DMS 273 (cell line): ENCODE results near the gene CENPO.
"Not testable (repeated sequence)": the region's sequence is repeated elsewhere in the genome, so short reads cannot be mapped to it uniquely, and the experiment has no call there.

Experiments
- DNase-seq: peaks from one replicate; lab custom pipeline; 2025; ENCODE audit not compliant: unreplicated experiment; lab: John Stamatoyannopoulos, UW

CENPO gene

DNA sequence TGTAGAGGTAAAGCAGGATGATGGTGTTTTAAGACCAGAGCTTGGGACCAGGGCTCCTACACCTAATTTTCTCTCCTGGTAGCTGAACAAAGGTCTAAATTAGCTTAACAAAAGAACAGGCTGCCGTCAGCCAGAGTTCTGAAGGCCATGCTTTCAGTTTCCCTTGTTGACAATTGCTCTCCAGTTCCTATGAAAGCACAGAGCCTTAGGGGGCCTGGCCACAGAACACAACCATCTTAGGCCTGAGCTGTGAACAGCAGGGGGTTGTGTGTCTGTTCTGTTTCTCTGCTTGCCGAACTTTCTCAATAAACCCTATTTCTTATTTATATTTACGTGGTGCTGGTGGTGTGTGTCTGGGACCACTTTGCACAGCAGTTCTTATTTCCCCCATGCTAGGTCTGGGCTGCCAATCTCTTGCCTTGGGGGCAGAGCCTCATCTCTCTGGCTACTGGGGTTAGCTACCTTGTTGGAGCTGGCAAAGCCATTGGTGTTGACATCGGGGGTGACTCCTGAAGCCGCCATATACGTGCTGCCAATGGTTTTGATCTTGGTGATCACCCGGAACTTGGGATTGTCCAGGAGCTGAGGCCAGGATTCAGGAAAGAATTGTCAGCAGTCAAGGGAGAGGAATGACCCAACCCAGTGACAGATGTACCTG lies 29.0 kb downstream of the CENPO start:
- no peak for DNase-seq

DNA sequence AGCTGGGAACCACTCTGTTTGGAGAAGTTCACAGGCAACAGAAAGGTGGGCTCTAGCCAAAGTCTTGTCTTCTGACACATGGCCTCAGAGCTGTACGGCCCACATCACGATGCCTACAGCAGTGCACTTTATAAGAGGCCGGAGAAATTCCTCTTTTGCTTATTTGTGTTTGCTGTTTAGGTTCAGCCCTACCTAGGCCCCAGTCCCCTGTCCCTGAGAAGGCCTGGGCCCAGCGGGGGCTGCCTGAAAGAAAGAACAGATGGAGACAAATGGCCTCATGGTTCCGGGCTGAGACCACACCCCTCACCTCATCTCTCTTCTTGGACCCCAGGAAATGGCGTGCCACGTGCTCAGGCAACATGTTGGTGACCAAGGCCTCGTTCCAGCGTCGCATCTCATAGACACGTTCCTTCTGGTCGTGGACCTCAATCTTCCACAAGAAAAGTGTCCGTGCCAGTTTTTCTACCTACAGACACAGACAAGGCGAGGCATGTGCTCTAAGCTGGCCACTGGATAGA lies 30.9 kb downstream of the CENPO start:
- no peak for DNase-seq

DNA sequence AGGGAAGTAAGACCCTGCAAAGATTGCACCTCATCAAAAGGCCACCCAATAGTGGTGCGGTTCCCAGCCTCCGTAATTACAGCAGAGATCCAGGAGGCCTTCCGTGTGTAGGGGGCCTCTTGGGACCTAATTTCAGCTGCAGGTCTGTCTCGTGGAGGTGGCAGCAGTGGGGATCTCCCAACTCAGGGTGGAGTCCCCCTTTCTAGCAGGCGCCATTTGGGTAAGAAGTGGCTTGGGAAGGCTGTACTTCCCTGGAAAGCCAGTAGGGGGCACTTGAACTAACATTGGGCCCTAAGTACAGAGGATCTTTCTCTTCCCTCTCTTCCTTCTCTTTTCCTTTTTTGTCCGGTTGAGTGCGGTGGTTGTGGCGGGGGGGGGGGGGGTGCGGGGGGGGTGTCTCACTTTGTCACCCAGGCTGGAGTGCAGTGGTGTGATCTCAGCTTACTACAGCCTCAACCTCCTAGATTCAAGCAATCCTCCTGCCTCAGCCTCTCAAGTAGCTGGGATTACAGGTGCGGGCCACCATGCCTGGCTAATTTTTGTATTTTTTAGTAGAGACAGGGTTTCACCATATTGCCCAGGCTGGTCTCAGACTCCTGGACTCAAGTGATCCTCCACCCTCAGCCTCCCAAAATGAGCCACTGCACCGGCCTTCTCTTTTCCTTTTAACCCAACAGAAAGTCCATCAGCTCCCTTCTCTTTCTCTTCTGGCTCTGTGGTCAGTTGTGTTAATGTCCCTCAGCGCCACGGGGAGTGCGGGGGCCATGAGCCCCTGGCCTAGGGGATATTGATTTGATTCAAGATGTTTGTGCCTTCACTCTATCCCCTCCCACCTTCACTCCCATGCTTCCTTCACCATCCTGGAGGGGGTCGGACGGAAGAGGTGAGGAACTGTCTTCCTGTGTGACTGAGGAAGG lies 32.0 kb downstream of the CENPO start:
- DNase-seq = peak; percentile 31

DNA sequence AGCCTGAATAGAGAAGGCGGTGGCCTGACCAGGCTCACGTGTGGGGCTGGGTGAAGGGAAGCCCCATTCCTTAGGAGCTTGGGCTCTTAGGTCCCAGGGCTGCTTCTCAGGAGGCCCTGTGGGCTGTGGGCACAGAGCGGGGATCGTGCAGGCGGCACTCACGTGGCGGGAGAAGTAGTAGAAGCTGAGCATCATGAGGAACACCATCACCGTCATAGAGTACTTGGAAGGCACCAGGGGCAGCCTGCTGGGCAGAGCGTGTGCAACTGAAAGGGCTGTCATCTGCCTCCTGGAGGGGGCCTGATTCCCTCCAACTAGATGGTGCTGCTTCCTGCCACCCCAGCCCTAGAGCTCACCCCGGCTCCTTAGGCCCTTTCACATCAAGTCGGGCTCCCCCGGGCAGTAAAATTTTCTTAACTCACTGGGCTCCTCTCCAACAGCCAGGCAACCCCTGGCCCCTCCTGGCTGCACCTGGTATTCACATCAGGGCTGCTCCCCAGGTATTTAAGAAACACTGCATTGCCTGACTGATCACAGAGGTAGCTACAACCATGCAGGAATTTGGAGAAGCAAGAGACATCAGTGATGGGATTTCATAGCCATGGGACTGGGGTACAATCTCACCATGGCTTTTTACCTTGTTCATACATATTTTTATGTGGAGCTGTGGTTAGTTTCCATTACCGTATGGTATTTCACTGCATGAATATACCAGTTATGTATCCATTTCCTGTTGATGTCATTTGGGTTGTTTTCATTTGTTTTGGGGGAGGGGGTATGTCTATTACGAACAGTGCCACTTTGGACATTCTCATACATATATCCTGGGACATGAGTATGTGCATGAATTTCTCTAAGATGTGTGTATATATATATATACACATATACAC lies 32.9 kb downstream of the CENPO start:
- DNase-seq = no peak

DNA sequence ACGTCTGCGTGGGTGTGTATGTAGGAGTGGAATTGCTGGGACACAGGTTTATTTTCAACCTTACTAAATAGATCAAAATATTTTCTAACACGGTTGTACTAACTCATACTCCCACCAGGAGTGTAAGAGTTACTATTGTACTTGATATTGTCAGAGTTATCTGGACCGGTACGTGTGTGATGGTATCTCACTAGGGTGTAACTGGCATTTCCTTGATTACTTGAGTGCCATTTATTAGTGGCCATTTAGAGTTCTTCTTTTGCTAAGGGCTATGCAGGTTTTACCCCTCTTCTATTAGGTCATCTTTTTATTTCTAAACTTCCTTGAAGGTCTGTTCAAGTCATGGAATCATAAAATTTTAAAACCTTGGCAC lies 33.5 kb downstream of the CENPO start:
- DNase-seq = no peak

DNA sequence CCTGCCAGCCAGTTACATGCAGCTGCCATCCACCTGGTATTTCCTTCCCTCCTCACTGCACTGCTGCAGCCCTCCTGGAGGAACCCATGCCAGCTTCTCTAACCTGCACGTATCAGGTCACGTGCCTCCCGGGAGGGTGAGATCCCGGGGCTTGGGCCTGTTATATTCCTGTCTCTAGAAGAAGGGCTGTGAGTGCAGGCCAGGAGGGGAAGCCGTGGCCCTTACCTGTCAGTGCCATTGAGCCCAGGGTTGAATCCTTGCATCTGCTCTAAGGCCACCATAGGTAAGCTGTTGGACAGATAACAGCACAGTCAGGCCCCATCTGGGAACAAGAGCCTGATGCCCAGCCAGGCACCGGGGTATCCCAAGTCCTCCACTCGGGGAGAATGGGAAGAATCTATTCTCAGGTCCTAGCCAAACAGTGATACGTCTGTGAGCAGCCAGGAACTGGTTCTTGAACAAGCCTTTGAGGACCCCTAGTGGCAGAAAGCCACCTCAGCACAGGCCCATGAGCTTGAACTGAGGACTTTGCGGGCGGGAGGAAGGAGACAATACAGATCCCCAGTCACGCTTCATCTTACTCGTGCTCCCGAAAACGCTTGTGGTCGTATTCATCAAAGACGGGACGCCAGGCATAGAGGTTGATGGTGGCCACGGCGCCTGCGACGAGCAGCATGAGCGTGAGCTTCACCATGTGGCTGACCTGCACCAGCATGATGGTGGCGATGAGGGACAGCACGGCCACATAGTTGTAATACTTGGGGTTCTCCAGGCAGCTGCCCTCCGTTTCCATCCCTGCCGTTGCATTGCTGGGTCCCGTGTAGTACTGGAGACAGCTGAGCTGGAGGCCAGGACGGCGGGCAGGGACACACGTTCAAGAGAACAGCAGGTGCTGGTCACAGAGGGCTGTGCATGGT lies 34.4 kb downstream of the CENPO start:
- DNase-seq = peak; percentile 92

DNA sequence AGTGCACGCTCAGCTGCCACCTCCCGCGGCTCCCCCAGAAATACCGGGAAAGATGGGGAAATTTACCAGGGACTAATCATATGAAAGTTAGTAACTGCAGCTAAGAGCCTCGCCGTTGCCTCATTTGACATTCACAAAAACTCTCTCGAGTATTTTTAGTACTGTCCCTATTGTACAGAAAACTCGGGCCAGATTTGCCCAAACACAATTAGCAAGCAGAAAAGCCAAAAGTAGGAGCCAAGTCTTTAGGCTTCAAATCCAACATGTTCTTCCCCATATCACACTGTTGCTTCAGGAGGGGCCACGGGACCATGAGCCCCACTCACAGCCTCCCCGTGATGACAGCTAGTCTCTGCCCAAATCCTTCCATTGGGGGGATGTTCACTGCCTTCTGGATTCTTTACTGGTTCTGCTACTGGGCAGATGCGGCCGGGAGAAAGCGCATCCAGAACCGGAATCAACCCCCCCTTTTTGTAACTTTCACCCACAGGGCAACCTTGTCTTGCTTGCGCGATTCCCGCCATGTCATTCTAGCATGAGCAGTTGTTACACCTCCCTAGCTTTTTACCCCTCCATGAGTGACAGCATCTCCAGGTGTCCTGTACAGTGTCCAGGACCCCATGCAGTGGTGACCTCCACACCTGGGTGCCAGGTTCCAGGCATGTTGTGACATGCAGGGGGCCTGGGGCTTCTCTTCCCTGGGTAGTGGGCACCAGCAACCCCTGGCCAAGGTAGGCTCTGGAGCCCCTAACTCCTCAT lies 35.2 kb downstream of the CENPO start:
- no peak for DNase-seq

DNA sequence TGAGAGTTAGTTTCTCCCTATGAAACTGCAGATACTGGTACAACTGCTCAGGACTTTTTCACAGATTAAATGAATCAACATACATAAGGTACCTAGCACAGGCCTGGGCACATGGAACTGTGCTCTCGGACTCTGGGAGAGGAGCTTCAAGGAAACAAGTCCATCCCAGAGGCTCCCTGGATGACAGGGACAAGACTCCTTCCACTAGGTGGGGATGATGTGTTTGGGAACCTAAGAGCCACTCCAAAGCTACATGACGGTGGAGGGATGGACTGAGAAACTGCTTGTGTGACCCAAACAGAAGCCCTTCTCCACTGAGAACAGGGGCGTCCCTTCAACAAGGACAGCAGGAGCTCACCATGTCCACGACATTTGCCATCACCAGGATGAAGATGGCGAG lies 37.1 kb downstream of the CENPO start:
- DNase-seq = peak; percentile 22

DNA sequence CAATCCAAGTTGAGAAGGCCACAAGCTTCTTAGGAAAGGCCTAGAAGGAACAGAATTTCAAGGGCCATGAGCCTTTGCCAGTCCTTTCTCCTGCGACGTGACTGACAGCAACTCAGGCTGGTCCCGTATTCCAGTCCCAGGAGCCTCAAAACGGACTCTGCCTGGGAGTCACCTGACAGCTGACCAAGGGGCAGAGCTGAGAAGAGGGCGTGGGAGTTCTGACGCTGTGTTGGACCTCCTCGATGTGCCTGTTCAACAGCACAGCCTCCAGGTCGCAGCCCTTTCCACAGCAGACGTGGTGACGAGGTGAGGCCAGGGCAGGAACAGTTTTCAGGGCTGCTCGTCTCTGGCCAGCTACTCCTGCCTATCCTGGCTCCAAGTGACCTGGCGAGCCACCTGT lies 37.6 kb downstream of the CENPO start:
- DNase-seq = no peak

DNA sequence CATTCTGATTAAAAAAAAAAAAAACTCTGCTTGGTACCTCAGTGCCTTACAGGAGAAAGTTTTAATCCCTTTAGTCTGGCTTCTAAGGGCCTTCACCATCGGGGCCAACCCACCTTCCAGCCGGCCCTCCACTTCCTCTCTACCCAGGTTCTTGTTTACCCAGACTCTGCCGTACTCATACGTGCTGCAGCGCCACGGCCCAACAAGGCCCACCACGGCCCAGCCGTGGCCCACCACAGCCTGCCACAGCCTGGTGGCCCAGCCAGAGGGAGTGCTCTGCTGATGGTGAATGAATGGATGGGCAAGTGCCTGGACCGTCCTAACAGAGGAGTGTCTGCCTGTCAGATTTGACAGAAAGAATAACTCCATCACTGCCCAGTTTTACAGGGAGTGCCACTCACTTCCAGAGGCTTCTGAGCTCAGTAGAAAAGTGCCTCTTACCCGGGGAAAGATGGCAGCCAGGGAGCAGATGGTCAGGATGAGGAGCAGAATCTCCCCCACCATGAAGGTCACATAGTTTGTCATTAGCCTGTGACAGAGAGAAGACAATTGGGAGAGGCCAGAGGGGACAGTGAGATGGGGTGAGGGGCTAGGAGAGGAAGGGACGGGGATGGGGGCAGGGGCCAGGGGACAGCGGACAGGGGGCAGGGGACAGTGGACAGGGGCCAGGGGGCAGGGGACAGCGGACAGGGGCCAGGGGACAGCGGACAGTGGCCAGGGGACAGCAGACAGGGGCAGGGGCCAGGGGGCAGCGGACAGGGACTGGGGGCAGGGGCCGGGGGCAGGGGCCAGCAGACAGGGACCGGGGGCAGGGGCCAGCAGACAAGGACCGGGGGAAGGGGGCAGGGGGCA lies 38.2 kb downstream of the CENPO start:
- no peak for DNase-seq

DNA sequence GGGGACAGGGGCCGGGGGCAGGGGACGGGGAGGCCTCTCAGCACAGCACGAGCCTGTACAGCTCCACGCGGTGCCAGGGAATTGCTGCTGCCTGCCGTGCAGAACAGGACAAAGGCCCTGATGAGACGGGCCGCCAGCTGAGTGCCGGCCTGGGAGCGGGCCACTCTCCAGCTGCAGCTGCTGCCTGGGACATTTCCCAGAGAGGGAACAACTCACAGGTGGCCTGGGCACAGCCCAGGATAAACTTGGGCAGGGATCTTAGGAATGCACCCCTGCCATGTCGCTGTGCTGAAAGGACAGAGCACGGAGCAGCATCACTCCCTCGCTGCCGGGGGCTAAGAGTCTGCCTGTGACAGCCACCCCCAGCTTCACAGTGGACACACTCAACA lies 38.8 kb downstream of the CENPO start:
- no peak for DNase-seq

DNA sequence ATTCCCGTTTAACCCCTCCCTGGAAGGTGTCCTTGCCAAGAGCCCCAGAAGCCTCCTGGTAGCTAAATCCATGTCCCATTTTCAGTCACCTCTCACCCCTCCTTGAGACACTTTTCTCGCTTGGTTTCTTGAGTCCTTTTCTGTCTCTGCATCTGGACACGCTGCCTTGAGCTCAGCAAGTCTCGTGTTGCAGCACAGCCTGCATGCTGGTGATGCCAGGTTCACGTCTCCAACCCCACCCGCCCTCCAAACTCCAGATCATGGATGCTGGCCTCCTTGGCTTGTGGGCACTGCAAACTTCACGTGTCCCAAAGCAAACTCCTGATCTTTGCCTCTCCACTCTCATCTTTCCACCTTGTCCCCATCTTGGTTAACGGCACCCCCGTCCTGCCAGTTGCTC lies 39.3 kb downstream of the CENPO start:
- no peak for DNase-seq

DNA sequence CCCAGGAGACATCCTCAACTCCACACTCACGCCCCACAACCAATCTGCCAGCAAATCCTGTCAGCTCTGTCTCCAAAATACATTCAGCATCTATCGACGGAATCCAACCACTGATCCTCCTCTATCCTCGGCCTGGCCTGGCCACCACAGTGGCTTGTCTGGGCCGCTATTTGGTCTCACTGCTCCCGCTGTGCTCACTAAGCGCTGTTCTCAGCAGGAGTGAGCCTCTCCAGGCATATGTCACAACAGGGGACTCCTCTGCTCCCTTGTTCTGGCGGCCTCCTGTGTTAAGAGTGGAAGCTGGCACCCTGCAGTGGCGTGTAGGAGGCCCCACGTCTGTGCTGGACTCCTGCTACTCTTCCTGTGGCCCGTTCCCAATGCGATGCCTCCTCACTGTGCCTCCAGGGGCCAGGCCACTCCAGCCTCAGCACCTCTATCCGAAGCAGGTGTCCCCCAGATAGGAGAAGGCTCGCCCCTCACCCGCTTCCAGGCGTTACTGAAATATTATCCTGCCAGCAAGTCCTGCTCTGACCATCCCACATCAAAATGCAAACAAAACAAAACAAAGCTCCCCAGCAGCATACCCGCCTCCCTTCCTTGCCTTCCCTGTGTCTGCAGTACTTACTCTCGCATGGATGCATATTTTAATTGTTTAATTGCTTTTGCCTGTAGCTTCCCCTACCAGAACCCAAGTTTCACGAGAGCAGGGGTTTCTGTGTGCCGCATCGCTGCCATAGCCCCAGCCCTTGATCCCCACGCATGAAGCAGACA lies 39.9 kb downstream of the CENPO start:
- DNase-seq = no peak

DNA sequence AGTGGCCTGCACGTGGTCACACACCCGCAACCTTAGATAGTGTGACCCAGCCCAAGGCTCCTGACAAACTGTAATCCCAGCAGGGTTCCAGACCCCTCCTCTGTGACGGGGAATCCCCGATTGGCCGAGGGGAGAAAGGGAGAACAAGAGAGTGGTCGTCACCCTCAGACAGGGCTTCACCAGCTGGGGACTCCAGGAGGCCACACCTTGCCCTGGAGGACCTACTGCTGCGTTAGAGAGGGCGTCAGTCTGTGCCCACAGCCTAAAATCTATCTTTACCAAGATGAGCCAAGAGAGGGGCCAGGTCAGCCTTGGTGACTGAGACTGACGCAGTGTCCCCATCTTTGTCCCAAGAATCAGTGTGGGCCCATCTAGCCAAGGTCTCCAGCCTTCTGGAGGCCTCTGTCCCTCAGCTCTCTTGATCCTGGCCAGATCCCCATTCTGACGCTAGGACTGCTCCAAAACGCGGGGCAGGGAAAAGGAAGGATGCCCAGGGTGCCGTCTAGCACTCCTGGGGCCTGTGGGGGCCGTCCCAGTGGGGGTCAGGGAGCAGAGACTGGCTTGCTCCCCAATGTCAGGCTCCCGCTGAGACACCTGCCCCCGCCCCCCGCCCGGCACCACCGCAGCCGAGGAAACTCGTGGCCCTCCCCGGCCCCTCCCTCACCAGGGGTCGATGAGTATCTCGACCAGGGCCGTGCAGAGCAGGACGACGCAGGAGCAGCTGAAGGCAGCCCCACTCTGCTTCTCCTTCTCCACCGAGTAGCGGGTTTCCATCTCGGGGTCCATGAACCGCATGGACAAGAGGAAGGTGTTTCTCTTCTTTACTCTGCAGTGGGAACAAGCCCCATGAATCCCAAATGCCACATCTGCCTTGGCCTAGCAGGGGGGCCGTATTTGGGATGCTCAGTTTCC lies 40.9 kb downstream of the CENPO start:
- no peak for DNase-seq

DNA sequence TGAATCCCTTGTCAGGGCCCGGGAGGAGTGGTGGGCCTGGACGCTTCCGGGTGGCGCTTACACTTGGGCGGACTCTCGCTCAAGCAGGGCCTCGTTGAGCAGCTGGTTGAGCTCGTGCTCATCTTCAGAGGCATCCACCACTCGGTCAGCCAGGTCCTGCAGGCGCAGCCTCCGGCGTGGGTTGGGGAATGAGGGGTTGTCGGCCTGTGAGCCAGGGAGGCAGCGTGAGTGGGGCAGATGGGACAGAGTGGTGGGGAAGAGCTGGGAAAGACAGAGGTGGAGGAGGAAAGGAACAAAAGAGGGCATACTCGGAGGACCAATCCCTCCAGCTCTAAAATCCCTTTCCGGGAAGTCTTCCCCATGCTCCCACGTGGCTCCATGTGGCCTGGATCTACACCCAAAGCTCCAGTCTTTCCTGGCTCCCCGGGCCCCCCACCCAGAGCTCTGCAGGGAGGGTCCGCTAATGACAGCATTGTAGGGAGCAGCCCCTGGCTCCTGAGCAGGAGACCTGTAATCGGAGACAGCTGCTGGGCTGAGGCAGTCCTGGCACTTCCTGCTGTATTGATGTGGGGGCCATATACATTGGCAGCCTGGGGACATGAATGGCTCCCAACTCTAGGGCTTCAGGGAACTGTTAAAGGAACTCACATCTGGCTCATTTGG lies 41.6 kb downstream of the CENPO start:
- no peak for DNase-seq

DNA sequence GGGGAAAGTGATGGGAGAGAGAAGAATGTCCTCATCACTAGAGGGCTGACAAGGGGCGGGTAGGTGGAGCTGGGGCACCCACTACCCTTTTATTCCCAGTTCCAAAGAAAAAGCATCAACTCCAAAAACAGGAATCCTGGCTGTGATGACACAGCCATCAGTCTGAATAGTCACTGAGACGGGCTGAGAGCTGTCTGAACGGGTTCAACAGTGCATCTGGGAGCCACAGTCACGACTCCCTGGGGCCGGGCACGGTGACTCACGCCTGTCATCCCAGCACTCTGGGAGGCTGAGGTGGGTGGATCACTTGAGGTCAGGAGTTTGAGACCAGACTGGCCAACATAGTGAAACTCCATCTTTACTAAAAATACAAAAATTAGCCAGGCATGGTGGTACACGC lies 42.2 kb downstream of the CENPO start:
- DNase-seq = not testable (repeated sequence)
